Liver (tissue), 9 donors: ENCODE measurements around the gene CHAC1. TPM values are rescaled to one million over a fixed set of nuclear protein-coding genes. Genes with fewer than 3 reads are reported as not detected.

Experiments used
- DNase-seq: peaks from one replicate; pipeline ENCODE4 v3.0.0-alpha.2; 2017; ENCODE audit warnings: low spot score
- H3K27ac ChIP-seq, 2 donors: one replicate each; pipeline ENCODE4 v1.7.0; 2013; ENCODE audit warnings: inconsistent platforms in 2 of 2, low read length in 2 of 2, control low read depth in 1 of 2, low read depth in 1 of 2, mild to moderate bottlenecking in 1 of 2
- H3K27me3 ChIP-seq, 4 donors: one replicate each; pipeline versions ENCODE4 v1.6.1 to v1.7.0; 2013; ENCODE audit warnings: low read length in 3 of 4, inconsistent platforms in 1 of 4, mild to moderate bottlenecking in 1 of 4, moderate library complexity in 1 of 4; ENCODE audit not compliant: control insufficient read depth in 4 of 4, insufficient read depth in 4 of 4
- H3K36me3 ChIP-seq, 4 donors: one replicate each; pipeline versions ENCODE4 v1.6.1 to v1.7.0; 2013; ENCODE audit warnings: low read length in 3 of 4, mild to moderate bottlenecking in 3 of 4, low read depth in 1 of 4, moderate library complexity in 1 of 4; ENCODE audit not compliant: control insufficient read depth in 4 of 4, insufficient read depth in 3 of 4
- H3K4me1 ChIP-seq, 4 donors: one replicate each; pipeline versions ENCODE4 v1.6.1 to v1.7.0; 2013; ENCODE audit warnings: low read length in 3 of 4, mild to moderate bottlenecking in 3 of 4, moderate library complexity in 1 of 4; ENCODE audit not compliant: control insufficient read depth in 4 of 4, insufficient read depth in 4 of 4
- H3K4me3 ChIP-seq, 3 donors: one replicate each; pipeline versions ENCODE4 v1.6.1 to v1.7.0; 2013; ENCODE audit warnings: low read length in 3 of 3, control low read depth in 1 of 3, low read depth in 1 of 3, mild to moderate bottlenecking in 1 of 3
- H3K9ac ChIP-seq, 2 donors: one replicate each; pipeline ENCODE4 v1.7.0; 2013; ENCODE audit warnings: low read length in 2 of 2, mild to moderate bottlenecking in 2 of 2, moderate library complexity in 2 of 2, control low read depth in 1 of 2, low read depth in 1 of 2
- H3K9me3 ChIP-seq, 4 donors: one replicate each; pipeline versions ENCODE4 v1.6.1 to v1.7.0; 2013; ENCODE audit warnings: low read length in 3 of 4; ENCODE audit not compliant: control insufficient read depth in 4 of 4
- ATF3 ChIP-seq: IDR thresholded peaks from 2 replicates; pipeline ENCODE4 v1.6.1; 2016; ENCODE audit warnings: antibody characterized with exemption
- CTCF ChIP-seq: fragments of 150-350 bp; IDR thresholded peaks from 2 replicates; pipeline ENCODE4 v1.5.1; 2017; ENCODE audit warnings: improper control_type of control experiment, low read depth, low read length; ENCODE audit not compliant: missing input control
- EGR1 ChIP-seq, 2 donors: IDR thresholded peaks; 2 replicates each; pipeline ENCODE4 v1.6.1; 2016 to 2018; ENCODE audit warnings: antibody characterized with exemption in 2 of 2, low read depth in 2 of 2
- FOXA1 ChIP-seq: IDR thresholded peaks from 2 replicates; pipeline ENCODE4 v1.6.1; 2016; ENCODE audit warnings: antibody characterized with exemption
- FOXA2 ChIP-seq: IDR thresholded peaks from 2 replicates; pipeline ENCODE4 v1.6.1; 2016; ENCODE audit warnings: antibody characterized with exemption
- GABPA ChIP-seq, 2 donors: IDR thresholded peaks in 1 of 2; conservative IDR thresholded peaks in 1 of 2; 2 replicates each; pipeline ENCODE4 v1.6.1; 2016; ENCODE audit warnings: antibody characterized with exemption in 2 of 2, mild to moderate bottlenecking in 1 of 2, moderate library complexity in 1 of 2
- HNF4A ChIP-seq, 2 donors: conservative IDR thresholded peaks; 2 replicates each; pipeline ENCODE4 v1.6.1; 2016; ENCODE audit warnings: antibody characterized with exemption in 2 of 2, mild to moderate bottlenecking in 2 of 2
- HNF4G ChIP-seq: IDR thresholded peaks from 2 replicates; pipeline ENCODE4 v1.6.1; 2016; ENCODE audit warnings: antibody characterized with exemption
- MAX ChIP-seq: IDR thresholded peaks from 2 replicates; pipeline ENCODE4 v1.6.1; 2016; ENCODE audit warnings: antibody characterized with exemption
- NR2F2 ChIP-seq: IDR thresholded peaks from 2 replicates; pipeline ENCODE4 v1.6.1; 2016; ENCODE audit warnings: antibody characterized with exemption
- RAD21 ChIP-seq, 2 donors: IDR thresholded peaks; 2 replicates each; pipeline ENCODE4 v1.6.1; 2016; ENCODE audit warnings: antibody characterized with exemption in 2 of 2, mild to moderate bottlenecking in 2 of 2
- REST ChIP-seq: IDR thresholded peaks from 2 replicates; pipeline ENCODE4 v1.6.1; 2016; ENCODE audit warnings: antibody characterized with exemption, mild to moderate bottlenecking
- RXRA ChIP-seq, 2 donors: IDR thresholded peaks; 2 replicates each; pipeline ENCODE4 v1.6.1; 2017 to 2018; ENCODE audit warnings: antibody characterized with exemption in 2 of 2, mild to moderate bottlenecking in 1 of 2
- SP1 ChIP-seq: IDR thresholded peaks from 2 replicates; pipeline ENCODE4 v1.6.1; 2018; ENCODE audit warnings: antibody characterized with exemption, mild to moderate bottlenecking
- YY1 ChIP-seq: IDR thresholded peaks from 2 replicates; pipeline ENCODE4 v1.6.1; 2016; ENCODE audit warnings: antibody characterized with exemption, mild to moderate bottlenecking
- ZBTB33 ChIP-seq: IDR thresholded peaks from 2 replicates; pipeline ENCODE4 v1.6.1; 2016; ENCODE audit warnings: antibody characterized with exemption
- WGBS: extraction: QIAGEN DNeasy Blood & Tissue Kit; methylation state at CpG from one replicate; pipeline ENCODE4 v1.1.7; 2013; 5-methylcytosine and 5-hydroxymethylcytosine counted together
- polyA plus RNA-seq, 2 donors: library from polyadenylated mRNA; stranded (reverse) in 1 of 2; unstranded in 1 of 2; fragments of 200-250 nt in 1 of 2; fragments of >200 nt in 1 of 2; fragmentation: Nextera tagmentation in 1 of 2; extraction: Ambion mirVana in 1 of 2; gene quantifications; one replicate each; pipeline versions ENCODE4 v1.2.1 to v1.2.3, GENCODE V29; 2013 to 2015
- total RNA-seq, 2 donors: library from RNA; depleted of rRNA; stranded (reverse); fragments of >200 nt; gene quantifications; one replicate each; pipeline ENCODE4 v1.2.3, GENCODE V29; 2014
- donor health status: healthy.
- donor health status: healthy.
- donor health status: healthy.
- donor health status: healthy.
- donor health status: healthy.

The CHAC1 gene
- total and polyA plus RNA-seq, 4 donors = 0.19 to 3.5 (median 1.1) TPM

- H3K27ac ChIP-seq = no peak overlapping the region
- H3K9me3 ChIP-seq = no peaks in the 10 kb centered on the region
- H3K4me3 ChIP-seq = no peak overlapping the region
- no peak for DNase-seq
- H3K4me1 ChIP-seq = no peaks in the 10 kb centered on the region
- H3K36me3 ChIP-seq = peaks cover 0 to 36% (median 19%) of the 10 kb centered on the region in 4 donors
- H3K9ac ChIP-seq = no peak overlapping the region
- TF ChIP-seq HNF4A (conservative IDR thresholded peaks at IDR 0.05) = no peak
- no peak for TF ChIP-seq CTCF
- TF ChIP-seq YY1 = no peak
- TF ChIP-seq NR2F2 = no peak
- no peak for TF ChIP-seq FOXA1
- TF ChIP-seq REST = no peak
- no peak for TF ChIP-seq FOXA2
- TF ChIP-seq HNF4G = no peak
- TF ChIP-seq ATF3 = no peak
- TF ChIP-seq EGR1 (IDR thresholded peaks at IDR 0.05; ENCODE audit: low read depth in 2 of 2) = no peak
- TF ChIP-seq ZBTB33 = no peak
- TF ChIP-seq GABPA (IDR thresholded peaks at IDR 0.05 in 1 of 2, conservative IDR thresholded peaks at IDR 0.05 in 1 of 2) = no peak
- TF ChIP-seq SP1 = no peak
- H3K27me3 ChIP-seq = no peaks in the 10 kb centered on the region
- WGBS = 95% methylated on average over 5 of the region's 5 CpGs
Measured at GRCh38 chr15:40992825-40993224, 39.6 kb downstream of the CHAC1 start.

- Histone ChIP-seq H3K27ac (no peak overlapping the region), H3K9ac (no peak overlapping the region), H3K36me3 (peaks cover 3 to 33% (median 18%) of the 10 kb centered on the region in 4 donors), H3K4me1 (no peaks in the 10 kb centered on the region), H3K27me3 (no peaks in the 10 kb centered on the region), H3K4me3 (no peak overlapping the region), H3K9me3 (no peaks in the 10 kb centered on the region)
- WGBS = 96% methylated on average over 3 of the region's 3 CpGs
- DNase-seq = no peak
- TF ChIP-seq RXRA (IDR thresholded peaks at IDR 0.05) (no peak), FOXA1 (no peak), MAX (no peak), RAD21 (IDR thresholded peaks at IDR 0.05) (no peak), FOXA2 (no peak)
Measured at GRCh38 chr15:40995656-40996055, 42.4 kb downstream of the CHAC1 start.
